ENCODE data around the gene TRPM2. TPM values are rescaled to one million over a fixed set of nuclear protein-coding genes. Genes with fewer than 3 reads are reported as not detected.
A peak's percentile ranks its signal among the peaks of the same experiment; 100 is the strongest.

The TRPM2 gene
- total and polyA plus RNA-seq, 2 of the 8 experiments (the other 6 are each of a cell fraction or from before 2014, with no cell fraction given): 0.27 to 0.28 TPM

- Histone ChIP-seq H3K18ac (ENCODE audit: extremely low read depth, low read length) (no peak overlapping the region), H3K79me2 (ENCODE audit: control insufficient read depth in 1 of 2, insufficient read depth in 2 of 2, low read length in 2 of 2) (no peaks in the 10 kb centered on the region), H4K5ac (ENCODE audit: insufficient read length, low read depth, low read length) (no peak overlapping the region), H3K4ac (replicated peaks; ENCODE audit: insufficient read length, low read depth, low read length) (no peak overlapping the region), H3K36me3 (ENCODE audit: control insufficient read depth in 2 of 4, insufficient read depth in 4 of 4, low read length in 3 of 4) (no peaks in the 10 kb centered on the region), H2AK5ac (ENCODE audit: low read depth, low read length) (0 out of 2 replicates have a peak overlapping the region, but pooled peaks have one; percentile 70), H3K4me1 (replicated peaks in 1 of 4; ENCODE audit: control insufficient read depth in 3 of 4, insufficient read depth in 4 of 4, low read length in 3 of 4) (peaks cover 0 to 9% (median 2%) of the 10 kb centered on the region in 4 experiments; a peak in 2 of 7 replicates), H3K14ac (ENCODE audit: insufficient read length) (no peak overlapping the region), H3K23ac (ENCODE audit: insufficient read length) (no peak overlapping the region), H4K8ac (ENCODE audit: extremely low read depth, insufficient read depth, low read length) (no peak overlapping the region), H2BK20ac (ENCODE audit: low read length) (no peak overlapping the region), H3K9me3 (ENCODE audit: insufficient read depth in 2 of 2, low read depth in 1 of 2, low read length in 1 of 2) (peaks cover 6 to 14% of the 10 kb centered on the region in 2 experiments; a peak in 3 of 4 replicates), H2BK5ac (ENCODE audit: low read depth, low read length) (no peak overlapping the region), H3K27me3 (replicated peaks in 1 of 4; ENCODE audit: control insufficient read depth in 3 of 4, extremely low read depth in 1 of 4, insufficient read depth in 3 of 4, low read length in 3 of 4) (peaks cover 0 to 3% (median under 1%) of the 10 kb centered on the region in 4 experiments; a peak in 4 of 7 replicates), H2AFZ (ENCODE audit: low read length) (no peak overlapping the region), H3K4me2 (ENCODE audit: insufficient read depth in 1 of 2, low read depth in 2 of 2, low read length in 2 of 2) (no peak overlapping the region), H3K56ac (replicated peaks; ENCODE audit: insufficient read length, low read depth, low read length) (no peak overlapping the region), H2BK120ac (replicated peaks; ENCODE audit: low read depth, low read length) (no peak overlapping the region), H2BK15ac (ENCODE audit: low read length) (0 out of 2 replicates have a peak overlapping the region, but pooled peaks have one; percentile 18), H2BK12ac (ENCODE audit: low read depth, low read length) (no peak overlapping the region), H3K4me3 (ENCODE audit: extremely low read depth in 1 of 4, insufficient read depth in 2 of 4, low read depth in 3 of 4, low read length in 4 of 4) (no peak overlapping the region), H3K79me1 (ENCODE audit: low read depth, low read length) (no peaks in the 10 kb centered on the region), H3K27ac (ENCODE audit: low read depth, low read length) (no peak overlapping the region), H3K9ac (replicated peaks in 1 of 4; ENCODE audit: extremely low read depth in 1 of 4, low read depth in 3 of 4, low read length in 3 of 4) (no peak overlapping the region), H4K91ac (replicated peaks; ENCODE audit: insufficient read length, low read length) (no peak overlapping the region), H4K20me1 (replicated peaks in 1 of 2; ENCODE audit: control insufficient read depth in 1 of 2, insufficient read depth in 2 of 2, low read length in 2 of 2) (no peaks in the 10 kb centered on the region), H3K23me2 (ENCODE audit: low read depth, low read length) (no peaks in the 10 kb centered on the region)
- TF ChIP-seq EGR1 (IDR thresholded peaks at IDR 0.05; ENCODE audit: borderline replicate concordance, low read depth, low read length) (no peak), CREB1 (IDR thresholded peaks at IDR 0.05) (no peak), TAF1 (IDR thresholded peaks at IDR 0.05; ENCODE audit: low read depth, low read length) (no peak), BACH1 (IDR thresholded peaks at IDR 0.05; ENCODE audit: low read length) (no peak), RBBP5 (IDR thresholded peaks at IDR 0.05; ENCODE audit: borderline replicate concordance, low read depth, low read length) (no peak), ZNF274 (IDR thresholded peaks at IDR 0.05; ENCODE audit: borderline replicate concordance, extremely low read depth, low read length) (no peak)
- DNase-seq (ENCODE audit: low read depth in 1 of 2, low spot score in 2 of 2) (no peak), FAIRE-seq (no peak)
- ChIA-PET POLR2A (ENCODE audit: partially characterized antibody) (interaction anchor here (0.6 kb wide), 1 partner anchor 332 kb away, joined by 3 read pairs; no protein-coding TSS in a partner anchor), CTCF (ENCODE audit: partially characterized antibody) (interaction anchor here (1.2 to 2.8 kb wide), 8 partner anchors 7 to 104 kb away, joined by 3 to 15 read pairs (median 4); no protein-coding TSS in a partner anchor)
- 96% methylated on average over 19 of the region's 19 CpGs; no CpG with 5 or more reads in 1 of the 2 experiments for WGBS, 2 experiments (ENCODE audit: extremely low coverage in 1 of 2, insufficient coverage in 1 of 2, insufficient read length in 1 of 2, insufficient replicate concordance in 2 of 2, low coverage in 1 of 2, low lambda C conversion rate in 2 of 2, missing lambda C conversion rate in 1 of 2)
These were observed 22.4 kb downstream of the TRPM2 start for GRCh38 chr21:44375761-44376241.

All from H1 (cell line).